HepG2 (cell line): ENCODE data around the gene UBE2I. TPM values are rescaled to one million over a fixed set of nuclear protein-coding genes. Genes with fewer than 3 reads are reported as not detected.

ENCODE experiments used
- CEBPG ChIP-seq: IDR thresholded peaks from 2 replicates; pipeline ENCODE4 v1.6.1; 2016
- GATAD1 ChIP-seq: IDR thresholded peaks from 2 replicates; pipeline ENCODE4 v1.6.1; 2016; ENCODE audit warnings: missing genetic modification reagents, missing compliant biosample characterization
- HNF1B ChIP-seq: sonication (generic); formaldehyde crosslinking; IDR thresholded peaks from 2 replicates; pipeline ENCODE4 v1.5.1; 2020; ENCODE audit warnings: mild to moderate bottlenecking, moderate library complexity, missing genetic modification reagents
- HNRNPK ChIP-seq: fragments of 200-400 bp; formaldehyde crosslinking; IDR thresholded peaks from 2 replicates; pipeline ENCODE4 v1.6.1; 2018; ENCODE audit warnings: low read length, low read depth, moderate library complexity, mild to moderate bottlenecking; ENCODE audit not compliant: poor library complexity, severe bottlenecking
- MAFG ChIP-seq: sonication (generic); formaldehyde crosslinking; IDR thresholded peaks from 2 replicates; pipeline ENCODE4 v1.5.1; 2020; ENCODE audit warnings: mild to moderate bottlenecking, missing genetic modification reagents
- MTA3 ChIP-seq: sonication (generic); formaldehyde crosslinking; IDR thresholded peaks from 2 replicates; pipeline ENCODE4 v1.4.0; 2020; ENCODE audit warnings: missing genetic modification reagents
- PAWR ChIP-seq: sonication (generic); formaldehyde crosslinking; IDR thresholded peaks from 2 replicates; pipeline ENCODE4 v1.4.0; 2020; ENCODE audit warnings: missing genetic modification reagents, mild to moderate bottlenecking, borderline replicate concordance
- RBFOX2 ChIP-seq: fragments of 200-400 bp; formaldehyde crosslinking; IDR thresholded peaks from 2 replicates; pipeline ENCODE4 v1.6.1; 2017; ENCODE audit warnings: low read depth, mild to moderate bottlenecking, low read length
- RORA ChIP-seq: sonication (generic); formaldehyde crosslinking; IDR thresholded peaks from 2 replicates; pipeline ENCODE4 v1.5.0; 2020; ENCODE audit warnings: mild to moderate bottlenecking, missing genetic modification reagents, moderate library complexity
- SATB2 ChIP-seq: sonication (generic); formaldehyde crosslinking; IDR thresholded peaks from 2 replicates; pipeline ENCODE4 v1.5.0; 2020; ENCODE audit warnings: missing genetic modification reagents
- TEAD3 ChIP-seq: optimal IDR thresholded peaks from 2 replicates; pipeline ENCODE3; 2016; ENCODE audit warnings: borderline replicate concordance
- ZBTB3 ChIP-seq: sonication (generic); formaldehyde crosslinking; IDR thresholded peaks from 2 replicates; pipeline ENCODE4 v1.4.0; 2020; ENCODE audit warnings: low read depth, mild to moderate bottlenecking, moderate library complexity, missing genetic modification reagents, borderline replicate concordance
- ZNF24 ChIP-seq: fragments of 450-650 bp; IDR thresholded peaks from 2 replicates; pipeline ENCODE4 v1.6.1; 2017; ENCODE audit warnings: antibody characterized with exemption, mild to moderate bottlenecking
- ZNF33B ChIP-seq: sonication (generic); formaldehyde crosslinking; IDR thresholded peaks from 2 replicates; pipeline ENCODE4 v1.5.1; 2020; ENCODE audit warnings: mild to moderate bottlenecking, missing genetic modification reagents
- ZNF468 ChIP-seq: sonication (generic); formaldehyde crosslinking; IDR thresholded peaks from 2 replicates; pipeline ENCODE4 v1.8.0; 2022; ENCODE audit warnings: mild to moderate bottlenecking, moderate library complexity, missing genetic modification reagents
- ZNF644 ChIP-seq: IDR thresholded peaks from 2 replicates; pipeline ENCODE4 v1.6.1; 2016; ENCODE audit warnings: low read depth
- ZNF652 ChIP-seq: IDR thresholded peaks from 2 replicates; pipeline ENCODE4 v1.6.1; 2016; ENCODE audit warnings: low read depth, borderline replicate concordance
- polyA plus RNA-seq, 8 experiments: library from polyadenylated mRNA; depleted of rRNA in 3 of 8; stranded (reverse) in 7 of 8; unstranded in 1 of 8; fragments of >200 nt; fragmentation: Illumina TruSeq in 4 of 8; extraction: Trizol in 4 of 8; gene quantifications; 2 replicates each; pipeline versions ENCODE4 v1.2.1 to v1.2.3, GENCODE V29; 2011 to 2016; ENCODE audit warnings: low read depth in 4 of 8, missing spikeins in 1 of 8, mixed read lengths in 1 of 8; ENCODE audit not compliant: insufficient read depth in 1 of 8
- total RNA-seq, 5 experiments: library from RNA; depleted of rRNA; stranded (reverse); fragments of >200 nt; fragmentation: Illumina TruSeq; extraction: Trizol; gene quantifications; 2 replicates each; pipeline ENCODE4 v1.2.3, GENCODE V29; 2016; ENCODE audit warnings: low read depth in 1 of 5
- TF ChIP-seq, protein P1 (sequence below): sonication (generic); formaldehyde crosslinking; IDR thresholded peaks from 2 replicates; pipeline ENCODE4 v1.4.0; 2020; ENCODE audit warnings: mild to moderate bottlenecking, missing genetic modification reagents
- TF ChIP-seq, protein P2 (sequence below), 2 experiments: sonication (generic) in 1 of 2; formaldehyde crosslinking in 1 of 2; IDR thresholded peaks; 2 replicates each; pipeline versions ENCODE4 v1.6.1 to v1.9.0; 2014 to 2022; ENCODE audit warnings: antibody characterized with exemption in 1 of 2, borderline replicate concordance in 1 of 2, inconsistent platforms in 1 of 2, low read depth in 1 of 2, missing genetic modification reagents in 1 of 2
- TF ChIP-seq, protein P3 (sequence below): sonication (generic); formaldehyde crosslinking; IDR thresholded peaks from 2 replicates; pipeline ENCODE4 v1.4.0; 2020; ENCODE audit warnings: missing genetic modification reagents

Gene UBE2I
- total and polyA plus RNA-seq, 2 of the 13 experiments (the other 11 are each of a cell fraction or from before 2014, with no cell fraction given) = 75.8 to 98.9 TPM

- TF ChIP-seq ZNF644 (CRISPR knock-in tag) (no peak), ZNF468 (CRISPR knock-in tag) (peak; percentile 87; the same call in 1 of the 2 replicates), ZNF24 (peak; percentile 93), MAFG (CRISPR knock-in tag) (no peak), PAWR (CRISPR knock-in tag) (no peak), CEBPG (CRISPR knock-in tag) (no peak), MTA3 (CRISPR knock-in tag) (peak; percentile 87; the same call in 1 of the 2 replicates), GATAD1 (CRISPR knock-in tag) (peak; percentile 61), ZBTB3 (CRISPR knock-in tag) (peak; percentile 35; the same call in 1 of the 2 replicates), HNF1B (CRISPR knock-in tag) (no peak; the same call in 1 of the 2 replicates), RBFOX2 (peak; percentile 85), ZNF33B (peak; percentile 92; the same call in 1 of the 2 replicates), TEAD3 (CRISPR knock-in tag) (peak; percentile 58), RORA (CRISPR knock-in tag) (no peak; the same call in 1 of the 2 replicates), SATB2 (CRISPR knock-in tag) (peak; percentile 88), HNRNPK (no peak), ZNF652 (CRISPR knock-in tag) (no peak)
- TF ChIP-seq, protein P1, sequence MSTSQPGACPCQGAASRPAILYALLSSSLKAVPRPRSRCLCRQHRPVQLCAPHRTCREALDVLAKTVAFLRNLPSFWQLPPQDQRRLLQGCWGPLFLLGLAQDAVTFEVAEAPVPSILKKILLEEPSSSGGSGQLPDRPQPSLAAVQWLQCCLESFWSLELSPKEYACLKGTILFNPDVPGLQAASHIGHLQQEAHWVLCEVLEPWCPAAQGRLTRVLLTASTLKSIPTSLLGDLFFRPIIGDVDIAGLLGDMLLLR (CRISPR knock-in tag) = peak; percentile 39; the same call in 1 of the 2 replicates
- TF ChIP-seq, protein P2, sequence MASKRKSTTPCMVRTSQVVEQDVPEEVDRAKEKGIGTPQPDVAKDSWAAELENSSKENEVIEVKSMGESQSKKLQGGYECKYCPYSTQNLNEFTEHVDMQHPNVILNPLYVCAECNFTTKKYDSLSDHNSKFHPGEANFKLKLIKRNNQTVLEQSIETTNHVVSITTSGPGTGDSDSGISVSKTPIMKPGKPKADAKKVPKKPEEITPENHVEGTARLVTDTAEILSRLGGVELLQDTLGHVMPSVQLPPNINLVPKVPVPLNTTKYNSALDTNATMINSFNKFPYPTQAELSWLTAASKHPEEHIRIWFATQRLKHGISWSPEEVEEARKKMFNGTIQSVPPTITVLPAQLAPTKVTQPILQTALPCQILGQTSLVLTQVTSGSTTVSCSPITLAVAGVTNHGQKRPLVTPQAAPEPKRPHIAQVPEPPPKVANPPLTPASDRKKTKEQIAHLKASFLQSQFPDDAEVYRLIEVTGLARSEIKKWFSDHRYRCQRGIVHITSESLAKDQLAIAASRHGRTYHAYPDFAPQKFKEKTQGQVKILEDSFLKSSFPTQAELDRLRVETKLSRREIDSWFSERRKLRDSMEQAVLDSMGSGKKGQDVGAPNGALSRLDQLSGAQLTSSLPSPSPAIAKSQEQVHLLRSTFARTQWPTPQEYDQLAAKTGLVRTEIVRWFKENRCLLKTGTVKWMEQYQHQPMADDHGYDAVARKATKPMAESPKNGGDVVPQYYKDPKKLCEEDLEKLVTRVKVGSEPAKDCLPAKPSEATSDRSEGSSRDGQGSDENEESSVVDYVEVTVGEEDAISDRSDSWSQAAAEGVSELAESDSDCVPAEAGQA (IDR thresholded peaks at IDR 0.05; ENCODE audit: low read depth) = peak; percentile 30; the same call in 1 of the 2 replicates
- TF ChIP-seq, protein P2 (CRISPR knock-in tag; IDR thresholded peaks at IDR 0.05; ENCODE audit: borderline replicate concordance) = peak; percentile 72; the same call in 1 of the 2 replicates
- TF ChIP-seq, protein P3, sequence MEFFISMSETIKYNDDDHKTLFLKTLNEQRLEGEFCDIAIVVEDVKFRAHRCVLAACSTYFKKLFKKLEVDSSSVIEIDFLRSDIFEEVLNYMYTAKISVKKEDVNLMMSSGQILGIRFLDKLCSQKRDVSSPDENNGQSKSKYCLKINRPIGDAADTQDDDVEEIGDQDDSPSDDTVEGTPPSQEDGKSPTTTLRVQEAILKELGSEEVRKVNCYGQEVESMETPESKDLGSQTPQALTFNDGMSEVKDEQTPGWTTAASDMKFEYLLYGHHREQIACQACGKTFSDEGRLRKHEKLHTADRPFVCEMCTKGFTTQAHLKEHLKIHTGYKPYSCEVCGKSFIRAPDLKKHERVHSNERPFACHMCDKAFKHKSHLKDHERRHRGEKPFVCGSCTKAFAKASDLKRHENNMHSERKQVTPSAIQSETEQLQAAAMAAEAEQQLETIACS (CRISPR knock-in tag) = no peak
Observed at GRCh38 chr16:1308977-1309885, at the start of gene UBE2I (continued).
